HG03342 (cell line): ENCODE measurements around the gene CREBRF.
"Not testable (repeated sequence)": the region's sequence is repeated elsewhere in the genome, so short reads cannot be mapped to it uniquely, and the experiment has no call there.

Source experiments
- ATAC-seq: cut with Tn5 transposase; IDR thresholded peaks from one replicate; pipeline ENCODE4 v1.9.1; 2021; ENCODE audit warnings: mild to moderate bottlenecking, moderate library complexity; ENCODE audit not compliant: unreplicated experiment

CREBRF gene

GRCh38 chr5:173075970-173076369 is 19.8 kb downstream of the CREBRF start:
- no peak for ATAC-seq

- not testable (repeated sequence) for ATAC-seq
Measured at GRCh38 chr5:173076471-173076870, 20.3 kb downstream of the CREBRF start.

GRCh38 chr5:173078878-173079277 is 22.7 kb downstream of the CREBRF start:
- ATAC-seq = no peak

GRCh38 chr5:173089581-173089980 is 33.4 kb downstream of the CREBRF start:
- ATAC-seq = no peak

- no peak for ATAC-seq
Measured at GRCh38 chr5:173090639-173091038, 34.5 kb downstream of the CREBRF start.

GRCh38 chr5:173091981-173092380 is 35.8 kb downstream of the CREBRF start:
- no peak for ATAC-seq

GRCh38 chr5:173093606-173094005 is 37.5 kb downstream of the CREBRF start:
- ATAC-seq = no peak

GRCh38 chr5:173094012-173094661 is 38.0 kb downstream of the CREBRF start:
- no peak for ATAC-seq

- ATAC-seq = no peak
Measured at GRCh38 chr5:173098787-173099186, 42.6 kb downstream of the CREBRF start.

GRCh38 chr5:173099461-173099860 is 43.3 kb downstream of the CREBRF start:
- ATAC-seq = no peak

GRCh38 chr5:173101245-173101644 is 45.1 kb downstream of the CREBRF start:
- ATAC-seq = no peak

GRCh38 chr5:173103411-173103810 is 47.3 kb downstream of the CREBRF start:
- ATAC-seq = no peak

- no peak for ATAC-seq
Measured at GRCh38 chr5:173108914-173109313, 52.8 kb downstream of the CREBRF start.

GRCh38 chr5:173114536-173114935 is 58.4 kb downstream of the CREBRF start:
- ATAC-seq = no peak

GRCh38 chr5:173119719-173120118 is 63.6 kb downstream of the CREBRF start:
- no peak for ATAC-seq

- no peak for ATAC-seq
Measured at GRCh38 chr5:173123416-173123815, 67.3 kb downstream of the CREBRF start.

- ATAC-seq = not testable (repeated sequence)
Measured at GRCh38 chr5:173132166-173132565, 76.0 kb downstream of the CREBRF start.

GRCh38 chr5:173138707-173139106 is 82.6 kb downstream of the CREBRF start:
- no peak for ATAC-seq

- no peak for ATAC-seq
Measured at GRCh38 chr5:173139631-173140030, 83.5 kb downstream of the CREBRF start.

GRCh38 chr5:173140769-173141168 is 84.6 kb downstream of the CREBRF start:
- ATAC-seq = no peak

- no peak for ATAC-seq
Measured at GRCh38 chr5:173143567-173143966, 87.4 kb downstream of the CREBRF start.

GRCh38 chr5:173144200-173145176 is 88.3 kb downstream of the CREBRF start, which contains the start of gene BNIP1:
Gene BNIP1, plus strand, starts transcription at chr5:173144531. Its CDS starts 15 bp downstream, at chr5:173144546.
- peak; percentile 91 for ATAC-seq
